Measurements from ENCODE around the gene VPS4A. TPM values are rescaled to one million over a fixed set of nuclear protein-coding genes. Genes with fewer than 3 reads are reported as not detected.

Gene VPS4A
- total RNA-seq, 1 donor from 2014 or later, result 28.9 TPM

GRCh38 chr16:69314534-69314933 lies 3.4 kb downstream of the VPS4A start:
- FAIRE-seq (no peak), DNase-seq (ENCODE audit: low read depth) (no peak)
- no peak overlapping the region for H3K4me3 Mint-ChIP-seq (ENCODE audit: unreplicated experiment)
- no peak overlapping the region for H3K4me2 ChIP-seq (ENCODE audit: low read length)
- no peak overlapping the region for H3K4me3 ChIP-seq (ENCODE audit: insufficient read depth, low read depth, low read length)
- H4K20me1 ChIP-seq (ENCODE audit: insufficient read depth, low read length), result peaks cover 52% of the 10 kb centered on the region
- no peaks in the 10 kb centered on the region for H3K9me3 Mint-ChIP-seq (ENCODE audit: unreplicated experiment)
- H3K27ac ChIP-seq (ENCODE audit: low read depth, low read length), result no peak overlapping the region
- H3K27me3 Mint-ChIP-seq (ENCODE audit: low read depth, unreplicated experiment), result no peaks in the 10 kb centered on the region
- H3K27ac Mint-ChIP-seq (ENCODE audit: unreplicated experiment), result no peak overlapping the region
- no peak overlapping the region for H2AFZ ChIP-seq (ENCODE audit: low read depth, low read length)
- no peaks in the 10 kb centered on the region for H3K9me3 ChIP-seq (ENCODE audit: insufficient read depth, low read depth, low read length)
- peaks cover 14% of the 10 kb centered on the region for H3K36me3 Mint-ChIP-seq (ENCODE audit: low read depth, unreplicated experiment)
- H3K79me2 ChIP-seq (ENCODE audit: insufficient read depth, low read length), result peaks cover 57% of the 10 kb centered on the region
- no peaks in the 10 kb centered on the region for H3K4me1 Mint-ChIP-seq (ENCODE audit: low read depth, unreplicated experiment)
- no peaks in the 10 kb centered on the region for H3K27me3 ChIP-seq (ENCODE audit: insufficient read depth, low read length)
- H3K36me3 ChIP-seq (ENCODE audit: insufficient read depth, low read length), result peaks cover 28% of the 10 kb centered on the region
- no peak for TF ChIP-seq EZH2 (IDR thresholded peaks at IDR 0.05; ENCODE audit: insufficient read depth, low read length)
- H3K4me1 ChIP-seq (ENCODE audit: insufficient read depth, low read length), result peaks cover 15% of the 10 kb centered on the region
- H3K9ac ChIP-seq (ENCODE audit: low read length), result no peak overlapping the region

GRCh38 chr16:69315486-69316311 lies 4.5 kb downstream of the VPS4A start:
- H3K27me3 ChIP-seq (ENCODE audit: insufficient read depth, low read length), result no peaks in the 10 kb centered on the region
- peaks cover 13% of the 10 kb centered on the region for H3K4me1 ChIP-seq (ENCODE audit: insufficient read depth, low read length)
- Mint-ChIP-seq H3K27me3 (ENCODE audit: low read depth, unreplicated experiment) (no peaks in the 10 kb centered on the region), H3K9me3 (ENCODE audit: unreplicated experiment) (no peaks in the 10 kb centered on the region), H3K36me3 (ENCODE audit: low read depth, unreplicated experiment) (peaks cover 12% of the 10 kb centered on the region), H3K4me1 (ENCODE audit: low read depth, unreplicated experiment) (no peaks in the 10 kb centered on the region), H3K4me3 (ENCODE audit: unreplicated experiment) (no peak overlapping the region), H3K27ac (ENCODE audit: unreplicated experiment) (no peak overlapping the region)
- DNase-seq (ENCODE audit: low read depth) (no peak), FAIRE-seq (no peak)
- H3K36me3 ChIP-seq (ENCODE audit: insufficient read depth, low read length), result peaks cover 32% of the 10 kb centered on the region
- H3K27ac ChIP-seq (ENCODE audit: low read depth, low read length), result no peak overlapping the region
- TF ChIP-seq CTCF (IDR thresholded peaks at IDR 0.05; ENCODE audit: insufficient read depth, low read depth, low read length), result no peak
- no peak for TF ChIP-seq EZH2 (IDR thresholded peaks at IDR 0.05; ENCODE audit: insufficient read depth, low read length)
- no peak overlapping the region for H3K4me2 ChIP-seq (ENCODE audit: low read length)
- H4K20me1 ChIP-seq (ENCODE audit: insufficient read depth, low read length), result peaks cover 61% of the 10 kb centered on the region
- H2AFZ ChIP-seq (ENCODE audit: low read depth, low read length), result no peak overlapping the region
- no peak overlapping the region for H3K9ac ChIP-seq (ENCODE audit: low read length)
- peaks cover 60% of the 10 kb centered on the region for H3K79me2 ChIP-seq (ENCODE audit: insufficient read depth, low read length)
- H3K4me3 ChIP-seq (ENCODE audit: insufficient read depth, low read depth, low read length), result no peak overlapping the region
- no peaks in the 10 kb centered on the region for H3K9me3 ChIP-seq (ENCODE audit: insufficient read depth, low read depth, low read length)

- H3K9me3 ChIP-seq (ENCODE audit: insufficient read depth, low read depth, low read length), result no peaks in the 10 kb centered on the region
- H4K20me1 ChIP-seq (ENCODE audit: insufficient read depth, low read length), result peaks cover 70% of the 10 kb centered on the region
- no peak overlapping the region for H2AFZ ChIP-seq (ENCODE audit: low read depth, low read length)
- H3K79me2 ChIP-seq (ENCODE audit: insufficient read depth, low read length), result peaks cover 64% of the 10 kb centered on the region
- no peaks in the 10 kb centered on the region for H3K4me1 Mint-ChIP-seq (ENCODE audit: low read depth, unreplicated experiment)
- no peak overlapping the region for H3K4me2 ChIP-seq (ENCODE audit: low read length)
- H3K9me3 Mint-ChIP-seq (ENCODE audit: unreplicated experiment), result no peaks in the 10 kb centered on the region
- FAIRE-seq (no peak), DNase-seq (ENCODE audit: low read depth) (no peak)
- H3K27me3 ChIP-seq (ENCODE audit: insufficient read depth, low read length), result no peaks in the 10 kb centered on the region
- H3K36me3 Mint-ChIP-seq (ENCODE audit: low read depth, unreplicated experiment), result peaks cover 20% of the 10 kb centered on the region
- H3K27me3 Mint-ChIP-seq (ENCODE audit: low read depth, unreplicated experiment), result no peaks in the 10 kb centered on the region
- no peak overlapping the region for H3K4me3 ChIP-seq (ENCODE audit: insufficient read depth, low read depth, low read length)
- no peak overlapping the region for H3K27ac Mint-ChIP-seq (ENCODE audit: unreplicated experiment)
- peaks cover 38% of the 10 kb centered on the region for H3K36me3 ChIP-seq (ENCODE audit: insufficient read depth, low read length)
- peaks cover 10% of the 10 kb centered on the region for H3K4me1 ChIP-seq (ENCODE audit: insufficient read depth, low read length)
- no peak for TF ChIP-seq CTCF (IDR thresholded peaks at IDR 0.05; ENCODE audit: insufficient read depth, low read depth, low read length)
- TF ChIP-seq EZH2 (IDR thresholded peaks at IDR 0.05; ENCODE audit: insufficient read depth, low read length), result no peak
- no peak overlapping the region for H3K4me3 Mint-ChIP-seq (ENCODE audit: unreplicated experiment)
- no peak overlapping the region for H3K27ac ChIP-seq (ENCODE audit: low read depth, low read length)
- no peak overlapping the region for H3K9ac ChIP-seq (ENCODE audit: low read length)
Observed at GRCh38 chr16:69316595-69317034, 5.5 kb downstream of the VPS4A start.

All from astrocyte (in vitro differentiated cells and primary cell).